ENCODE results near the gene COPS6.

The COPS6 gene

GRCh38 chr7:100079024-100079560 is 9.7 kb upstream of the COPS6 start:
- DNase-seq (ENCODE audit: low read depth in 2 of 2), result no peak

GRCh38 chr7:100080907-100081534 is 7.7 kb upstream of the COPS6 start:
- DNase-seq (ENCODE audit: low read depth in 2 of 2), result no peak

DNA sequence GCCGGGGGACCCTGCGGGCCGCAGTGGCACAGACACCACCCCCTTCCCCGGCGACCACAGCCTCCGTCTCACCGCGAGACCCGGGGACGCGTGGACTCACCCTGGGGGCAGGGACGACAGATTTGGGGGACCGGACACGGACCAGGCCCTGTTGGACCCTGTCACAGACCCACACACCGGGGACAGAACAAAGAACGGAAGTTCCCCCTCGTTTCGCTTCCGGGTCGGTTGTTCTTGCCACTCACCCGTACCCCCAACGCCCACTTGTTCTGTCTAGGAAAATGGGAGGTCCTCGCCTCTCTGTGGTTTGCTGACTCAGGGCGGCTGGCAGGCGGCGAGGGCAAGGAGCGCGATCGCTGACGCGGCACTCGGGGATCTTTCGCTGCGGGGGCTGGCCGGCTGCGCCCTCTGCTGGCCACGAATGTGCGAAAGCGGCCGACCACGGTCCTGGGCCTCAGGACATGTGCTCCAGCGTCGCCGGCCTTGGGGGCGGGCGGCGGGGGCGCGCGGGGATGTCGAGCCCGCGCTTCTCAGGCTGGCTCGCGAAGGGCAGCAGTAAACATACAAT is 7.2 kb upstream of the COPS6 start, which contains the start of gene ZNF3:
Gene ZNF3, minus strand, starts transcription at position 189 of the 568 bp plus-strand sequence. CDS start 4,366 bp downstream, outside the sequence.
- DNase-seq (ENCODE audit: low read depth in 2 of 2), result peak; percentile 97 to 98

GRCh38 chr7:100082978-100083377 is 5.8 kb upstream of the COPS6 start:
- DNase-seq (ENCODE audit: low read depth in 2 of 2), result no peak

GRCh38 chr7:100085515-100085914 is 3.3 kb upstream of the COPS6 start:
- no peak for DNase-seq (ENCODE audit: low read depth in 2 of 2)

DNA sequence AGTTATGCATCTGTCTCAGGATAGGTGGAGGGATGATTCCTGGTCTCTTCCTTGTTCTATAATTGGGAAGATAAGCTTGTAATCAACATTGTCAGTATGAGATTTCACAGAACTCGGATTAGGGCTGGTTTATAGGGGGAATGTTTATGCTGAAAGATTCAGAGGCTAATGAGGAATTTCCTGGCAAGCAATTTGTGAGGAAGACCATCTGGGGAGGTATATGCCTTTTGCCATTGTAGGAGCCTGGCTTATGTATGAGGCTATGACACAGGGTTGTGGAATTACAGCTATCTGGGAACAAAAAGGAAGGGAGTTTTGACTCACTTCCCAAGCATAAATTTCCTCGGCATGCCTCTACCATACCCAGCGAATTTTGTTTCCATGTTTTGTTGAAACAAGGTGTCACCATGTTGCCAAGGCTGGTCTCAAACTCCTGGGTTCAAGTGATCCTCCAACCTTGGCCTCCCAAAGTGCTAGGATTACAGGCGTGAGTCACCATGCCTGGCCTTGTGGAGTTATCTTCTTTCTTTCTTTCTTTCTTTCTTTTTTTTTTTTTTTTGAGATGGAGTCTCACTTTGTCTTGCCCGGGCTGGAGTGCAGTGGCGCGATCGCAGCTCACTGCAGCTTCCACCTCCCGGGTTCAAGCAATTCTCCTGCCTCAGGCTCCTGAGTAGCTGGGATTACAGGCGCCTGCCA is 1.6 kb upstream of the COPS6 start:
- DNase-seq (ENCODE audit: low read depth in 2 of 2), result no peak

DNA sequence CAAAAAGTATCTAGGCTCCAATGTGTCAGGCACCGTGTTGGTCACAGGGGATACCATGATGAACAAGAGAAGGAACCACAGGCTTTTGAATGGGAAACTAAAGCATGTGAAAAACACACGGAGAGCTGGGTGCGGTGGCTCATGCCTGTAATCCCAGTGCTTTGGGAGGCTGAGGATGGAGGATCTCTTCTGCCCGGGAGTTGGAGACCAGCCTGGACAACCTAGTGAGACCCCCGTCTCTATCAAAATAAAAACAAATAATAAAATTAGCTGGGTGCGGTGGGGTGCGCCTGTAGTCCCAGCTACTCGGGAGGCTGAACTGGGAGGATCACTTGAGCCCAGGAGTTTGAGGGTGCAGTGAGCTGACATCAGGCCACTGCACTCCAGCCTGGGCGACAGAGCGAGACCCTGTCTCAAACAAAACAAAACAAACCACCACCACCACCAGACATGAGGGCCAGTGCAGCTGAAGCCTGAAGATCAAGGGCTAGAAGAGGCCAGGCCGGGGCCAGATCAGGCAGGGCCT is 611 bp upstream of the COPS6 start:
- DNase-seq (ENCODE audit: low read depth in 2 of 2), result no peak

DNA sequence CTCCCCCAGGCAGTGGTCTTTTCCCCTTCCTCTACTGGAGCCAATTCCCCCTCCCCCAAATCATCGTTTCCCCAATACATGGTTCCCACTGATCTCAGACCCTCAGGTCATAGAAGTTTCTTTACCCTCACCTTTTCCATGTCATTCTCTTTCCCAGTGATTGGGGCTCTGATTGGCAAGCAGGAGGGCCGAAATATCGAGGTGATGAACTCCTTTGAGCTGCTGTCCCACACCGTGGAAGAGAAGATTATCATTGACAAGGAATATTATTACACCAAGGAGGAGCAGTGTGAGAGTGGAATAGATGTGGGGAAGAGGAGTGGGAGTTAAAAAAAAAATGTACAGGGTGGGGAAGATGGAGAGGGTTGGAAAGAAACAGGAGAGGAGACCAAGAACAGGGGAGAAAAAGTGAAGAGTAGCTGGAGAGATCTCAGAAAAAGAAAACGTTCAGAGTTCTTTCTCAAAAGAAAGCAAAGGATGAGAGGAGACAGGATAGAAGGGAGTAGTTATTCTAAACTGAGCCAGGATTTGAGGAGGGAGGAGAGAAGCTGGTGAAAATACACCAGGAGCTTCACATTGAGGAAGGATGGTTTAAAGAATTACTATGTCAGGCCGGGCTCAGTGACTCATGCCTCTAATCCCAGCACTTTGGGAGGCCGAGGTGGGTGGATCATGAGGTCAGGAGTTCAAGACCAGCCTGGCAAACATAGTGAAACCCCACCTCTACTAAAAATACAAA is 858 bp downstream of the COPS6 start:
- DNase-seq (ENCODE audit: low read depth in 2 of 2), result no peak

DNA sequence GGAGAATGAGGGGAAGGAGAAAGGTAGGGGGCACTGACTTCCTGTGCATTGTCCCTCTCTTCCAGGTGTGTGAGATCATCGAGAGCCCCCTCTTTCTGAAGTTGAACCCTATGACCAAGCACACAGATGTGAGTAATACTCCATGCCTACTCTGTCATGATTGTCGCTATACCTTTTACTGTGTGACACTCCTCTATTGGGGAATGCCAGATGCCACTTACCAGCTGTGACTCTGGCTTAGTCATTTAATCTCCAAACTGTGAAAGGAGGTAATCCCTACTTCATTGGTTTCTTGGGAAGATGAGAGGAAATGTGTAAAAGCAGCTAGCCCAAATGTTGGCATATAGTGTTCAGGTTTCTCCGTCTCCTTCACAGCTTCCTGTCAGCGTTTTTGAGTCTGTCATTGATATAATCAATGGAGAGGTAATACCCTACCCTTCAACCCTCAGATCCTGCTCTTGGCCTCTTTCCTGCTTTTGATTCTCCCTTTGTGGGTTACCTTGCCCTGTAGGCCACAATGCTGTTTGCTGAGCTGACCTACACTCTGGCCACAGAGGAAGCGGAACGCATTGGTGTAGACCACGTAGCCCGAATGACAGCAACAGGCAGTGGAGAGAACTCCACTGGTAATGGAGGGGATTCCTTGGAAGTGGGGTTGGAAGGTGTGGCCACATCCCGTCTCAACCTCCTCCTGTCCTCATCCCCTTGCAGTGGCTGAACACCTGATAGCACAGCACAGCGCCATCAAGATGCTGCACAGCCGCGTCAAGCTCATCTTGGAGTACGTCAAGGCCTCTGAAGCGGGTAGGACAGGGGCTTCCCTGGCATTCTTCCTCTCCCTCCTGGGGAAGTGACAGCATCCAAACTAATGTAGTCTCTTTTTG is 2.0 kb downstream of the COPS6 start:
- DNase-seq (ENCODE audit: low read depth in 2 of 2), result no peak

- no peak for DNase-seq (ENCODE audit: low read depth in 2 of 2)
Observed at GRCh38 chr7:100091411-100092181, 2.8 kb downstream of the COPS6 start.

GRCh38 chr7:100093054-100093453 is 4.3 kb downstream of the COPS6 start:
- no peak for DNase-seq (ENCODE audit: low read depth in 2 of 2)

- no peak for DNase-seq (ENCODE audit: low read depth in 2 of 2)
Observed at GRCh38 chr7:100093498-100093897, 4.7 kb downstream of the COPS6 start.

- DNase-seq (ENCODE audit: low read depth in 2 of 2), result no peak
Observed at GRCh38 chr7:100093925-100094486, 5.2 kb downstream of the COPS6 start.

GRCh38 chr7:100095289-100095688 is 6.5 kb downstream of the COPS6 start:
- no peak for DNase-seq (ENCODE audit: low read depth in 2 of 2)

GRCh38 chr7:100095704-100096103 is 6.9 kb downstream of the COPS6 start:
- DNase-seq (ENCODE audit: low read depth in 2 of 2), result no peak

DNA sequence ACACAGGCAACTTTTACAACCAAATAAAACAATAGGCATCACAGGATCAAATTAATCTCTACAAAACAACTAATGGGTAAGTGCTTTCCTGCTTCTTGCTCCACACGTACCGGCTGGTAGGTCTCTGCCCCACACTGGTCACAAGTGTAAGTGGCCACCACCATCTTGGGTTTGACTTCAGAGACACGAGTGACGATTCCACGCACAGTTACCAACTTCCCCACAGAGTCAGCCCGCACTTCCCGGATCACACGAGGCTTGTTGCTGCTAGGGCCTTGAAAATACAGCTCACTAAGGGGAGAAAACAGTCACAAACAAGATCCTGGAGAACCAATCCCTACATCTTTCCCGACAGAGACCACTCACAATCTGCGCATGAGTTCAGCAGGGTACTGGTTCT is 10.1 kb downstream of the COPS6 start:
- DNase-seq (ENCODE audit: low read depth in 2 of 2), result no peak

GRCh38 chr7:100099452-100099851 is 10.7 kb downstream of the COPS6 start:
- DNase-seq (ENCODE audit: low read depth in 2 of 2), result no peak

DNA sequence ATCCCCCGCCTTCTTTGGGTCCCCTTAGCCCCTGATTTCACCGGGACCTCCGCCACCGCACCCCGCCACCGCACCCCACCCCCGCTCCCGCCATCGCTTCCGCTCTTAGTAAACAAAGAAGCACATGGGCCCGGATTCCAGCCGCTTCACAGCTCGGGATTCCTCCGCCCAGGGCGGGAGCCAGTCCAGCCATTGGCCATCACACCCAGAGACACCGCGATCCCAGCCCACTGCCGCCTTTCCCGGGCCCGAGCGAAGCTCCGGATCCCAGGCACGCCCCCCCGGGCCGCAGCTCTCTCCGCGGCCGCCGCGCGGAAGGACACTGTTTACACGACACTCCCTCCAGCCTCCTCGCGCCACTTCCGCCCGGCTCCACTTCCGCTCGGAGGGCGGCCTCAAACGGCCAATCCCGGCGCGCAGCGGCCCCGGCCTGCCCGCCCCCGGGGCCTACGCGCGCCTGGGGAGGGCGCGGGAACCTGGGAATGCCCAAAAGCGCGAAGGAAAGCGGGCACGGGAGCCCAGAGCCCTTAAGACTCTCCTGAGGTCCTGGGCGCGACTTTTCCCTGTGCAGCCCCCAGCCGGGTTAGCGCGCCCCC is 11.7 kb downstream of the COPS6 start:
- DNase-seq (ENCODE audit: low read depth in 2 of 2), result peak; percentile 76 to 79
